ENCODE data around the gene DMRT1. TPM values are rescaled to one million over a fixed set of nuclear protein-coding genes. Genes with fewer than 3 reads are reported as not detected.
"Not testable (repeated sequence)": the region's sequence is repeated elsewhere in the genome, so short reads cannot be mapped to it uniquely, and the experiment has no call there.

Gene DMRT1
- total RNA-seq, 1 donor from 2014 or later = not detected

GRCh38 chr9:995192-995591 lies 153.7 kb downstream of the DMRT1 start:
- H3K27me3 Mint-ChIP-seq (ENCODE audit: low read depth, unreplicated experiment) = peaks cover 21% of the 10 kb centered on the region

GRCh38 chr9:995781-996180 lies 154.3 kb downstream of the DMRT1 start:
- H3K9ac ChIP-seq (ENCODE audit: low read length) = no peak overlapping the region
- peaks cover 21% of the 10 kb centered on the region for H3K4me1 Mint-ChIP-seq (ENCODE audit: low read depth, unreplicated experiment)
- H3K36me3 Mint-ChIP-seq (ENCODE audit: low read depth, unreplicated experiment) = no peaks in the 10 kb centered on the region
- peaks cover 15% of the 10 kb centered on the region for H3K27me3 Mint-ChIP-seq (ENCODE audit: low read depth, unreplicated experiment)
- peak overlapping the region; percentile 83 for H3K27ac Mint-ChIP-seq (ENCODE audit: unreplicated experiment)
- no peak overlapping the region for H3K4me3 Mint-ChIP-seq (ENCODE audit: unreplicated experiment)
- H4K20me1 ChIP-seq (ENCODE audit: insufficient read depth, low read length) = no peaks in the 10 kb centered on the region
- H3K27me3 ChIP-seq (ENCODE audit: insufficient read depth, low read length) = no peaks in the 10 kb centered on the region
- H3K27ac ChIP-seq (ENCODE audit: low read depth, low read length) = peak overlapping the region; percentile 47
- H3K4me2 ChIP-seq (ENCODE audit: low read length) = peak overlapping the region; percentile 36
- no peaks in the 10 kb centered on the region for H3K79me2 ChIP-seq (ENCODE audit: insufficient read depth, low read length)
- no peaks in the 10 kb centered on the region for H3K4me1 ChIP-seq (ENCODE audit: insufficient read depth, low read length)
- H3K4me3 ChIP-seq (ENCODE audit: insufficient read depth, low read depth, low read length) = no peak overlapping the region
- TF ChIP-seq CTCF (IDR thresholded peaks at IDR 0.05; ENCODE audit: insufficient read depth, low read depth, low read length) (no peak), EZH2 (IDR thresholded peaks at IDR 0.05; ENCODE audit: insufficient read depth, low read length) (no peak)
- H2AFZ ChIP-seq (ENCODE audit: low read depth, low read length) = no peak overlapping the region
- H3K9me3 Mint-ChIP-seq (ENCODE audit: unreplicated experiment) = peaks cover 3% of the 10 kb centered on the region
- no peaks in the 10 kb centered on the region for H3K36me3 ChIP-seq (ENCODE audit: insufficient read depth, low read length)
- FAIRE-seq = no peak
- no peaks in the 10 kb centered on the region for H3K9me3 ChIP-seq (ENCODE audit: insufficient read depth, low read depth, low read length)
- peak; percentile 54 for DNase-seq (ENCODE audit: low read depth)

More at GRCh38 chr9:995192-995591, 153.7 kb downstream of the DMRT1 start:
- H2AFZ ChIP-seq (ENCODE audit: low read depth, low read length) = no peak overlapping the region
- H3K4me3 ChIP-seq (ENCODE audit: insufficient read depth, low read depth, low read length) = no peak overlapping the region
- H3K79me2 ChIP-seq (ENCODE audit: insufficient read depth, low read length) = no peaks in the 10 kb centered on the region
- TF ChIP-seq EZH2 (IDR thresholded peaks at IDR 0.05; ENCODE audit: insufficient read depth, low read length) (no peak), CTCF (IDR thresholded peaks at IDR 0.05; ENCODE audit: insufficient read depth, low read depth, low read length) (no peak)
- H3K36me3 ChIP-seq (ENCODE audit: insufficient read depth, low read length) = no peaks in the 10 kb centered on the region
- peak overlapping the region; percentile 47 for H3K27ac ChIP-seq (ENCODE audit: low read depth, low read length)
- DNase-seq (ENCODE audit: low read depth) (peak; percentile 4), FAIRE-seq (no peak)
- no peaks in the 10 kb centered on the region for H3K4me1 ChIP-seq (ENCODE audit: insufficient read depth, low read length)
- Mint-ChIP-seq H3K27ac (ENCODE audit: unreplicated experiment) (peak overlapping the region; percentile 34), H3K36me3 (ENCODE audit: low read depth, unreplicated experiment) (no peaks in the 10 kb centered on the region), H3K4me1 (ENCODE audit: low read depth, unreplicated experiment) (peaks cover 21% of the 10 kb centered on the region), H3K9me3 (ENCODE audit: unreplicated experiment) (peaks cover 3% of the 10 kb centered on the region), H3K4me3 (ENCODE audit: unreplicated experiment) (no peak overlapping the region)
- H4K20me1 ChIP-seq (ENCODE audit: insufficient read depth, low read length) = no peaks in the 10 kb centered on the region
- peak overlapping the region; percentile 36 for H3K4me2 ChIP-seq (ENCODE audit: low read length)
- H3K9ac ChIP-seq (ENCODE audit: low read length) = no peak overlapping the region
- no peaks in the 10 kb centered on the region for H3K27me3 ChIP-seq (ENCODE audit: insufficient read depth, low read length)
- H3K9me3 ChIP-seq (ENCODE audit: insufficient read depth, low read depth, low read length) = no peaks in the 10 kb centered on the region

- peak; percentile 28 for TF ChIP-seq CTCF (IDR thresholded peaks at IDR 0.05; ENCODE audit: insufficient read depth, low read depth, low read length)
- not testable (repeated sequence) for H3K4me1 ChIP-seq (ENCODE audit: insufficient read depth, low read length); H3K27me3 Mint-ChIP-seq (ENCODE audit: low read depth, unreplicated experiment); H3K9me3 ChIP-seq (ENCODE audit: insufficient read depth, low read depth, low read length); H3K27ac ChIP-seq (ENCODE audit: low read depth, low read length); H3K9ac ChIP-seq (ENCODE audit: low read length); H3K36me3 Mint-ChIP-seq (ENCODE audit: low read depth, unreplicated experiment); DNase-seq (ENCODE audit: low read depth); H2AFZ ChIP-seq (ENCODE audit: low read depth, low read length); H3K4me3 ChIP-seq (ENCODE audit: insufficient read depth, low read depth, low read length); H4K20me1 ChIP-seq (ENCODE audit: insufficient read depth, low read length); H3K36me3 ChIP-seq (ENCODE audit: insufficient read depth, low read length); H3K9me3 Mint-ChIP-seq (ENCODE audit: unreplicated experiment); H3K27ac Mint-ChIP-seq (ENCODE audit: unreplicated experiment); H3K79me2 ChIP-seq (ENCODE audit: insufficient read depth, low read length); H3K4me3 Mint-ChIP-seq (ENCODE audit: unreplicated experiment); FAIRE-seq; H3K4me2 ChIP-seq (ENCODE audit: low read length); H3K27me3 ChIP-seq (ENCODE audit: insufficient read depth, low read length)
- peaks cover 22% of the 10 kb centered on the region for H3K4me1 Mint-ChIP-seq (ENCODE audit: low read depth, unreplicated experiment)
Measured at GRCh38 chr9:998299-999110, 157.0 kb downstream of the DMRT1 start.
